Thoracic aorta (tissue), 2 donors: ENCODE results near the gene IER5L. TPM values are rescaled to one million over a fixed set of nuclear protein-coding genes. Genes with fewer than 3 reads are reported as not detected.

Experiments
- ATAC-seq: fragments of 150-250 bp; one replicate; pipeline ENCODE4 v1.8.0; 2017; ENCODE audit warnings: low read depth; ENCODE audit not compliant: insufficient number of reproducible peaks, low FRiP score
- DNase-seq: peaks from one replicate; pipeline ENCODE4 v3.0.0-alpha.2; 2020; ENCODE audit warnings: low spot score
- H3K27ac ChIP-seq, 2 donors: fragments of 200-600 bp; sonication (generic); 1 replicate in 1 of 2; 2 replicates in 1 of 2; pipeline ENCODE4 v1.5.1; 2016; ENCODE audit warnings: mild to moderate bottlenecking in 2 of 2, moderate library complexity in 2 of 2
- H3K27me3 ChIP-seq: fragments of 200-600 bp; sonication (generic); replicated peaks from 2 replicates; pipeline ENCODE4 v1.6.0; 2016; ENCODE audit warnings: mild to moderate bottlenecking; ENCODE audit not compliant: insufficient read depth
- H3K36me3 ChIP-seq: fragments of 200-600 bp; sonication (generic); one replicate; pipeline ENCODE4 v1.5.1; 2016
- H3K4me1 ChIP-seq, 2 donors: fragments of 200-600 bp; sonication (generic); 1 replicate in 1 of 2; 2 replicates in 1 of 2; pipeline versions ENCODE4 v1.5.1 to v1.6.0; 2016; ENCODE audit warnings: low read depth in 2 of 2, mild to moderate bottlenecking in 1 of 2; ENCODE audit not compliant: control insufficient read depth in 1 of 2
- H3K4me3 ChIP-seq: fragments of 200-600 bp; sonication (generic); 2 replicates; pipeline ENCODE4 v1.5.1; 2016; ENCODE audit warnings: mild to moderate bottlenecking
- H3K9me3 ChIP-seq: fragments of 200-600 bp; sonication (generic); 2 replicates; pipeline ENCODE4 v1.5.1; 2016
- total RNA-seq, 2 donors: library from RNA; depleted of rRNA; stranded (reverse); fragments of >200 nt; gene quantifications; one replicate each; pipeline versions ENCODE4 v1.1.0 to v1.2.3, GENCODE V29; 2016
- TF ChIP-seq, protein P1 (sequence below): fragments of 200-600 bp; sonication (generic); IDR thresholded peaks from one replicate; pipeline ENCODE4 v1.5.1; 2019; ENCODE audit warnings: antibody characterized with exemption

The IER5L gene
- total RNA-seq, 2 donors from 2014 or later: 65.4 to 81.2 TPM

DNA sequence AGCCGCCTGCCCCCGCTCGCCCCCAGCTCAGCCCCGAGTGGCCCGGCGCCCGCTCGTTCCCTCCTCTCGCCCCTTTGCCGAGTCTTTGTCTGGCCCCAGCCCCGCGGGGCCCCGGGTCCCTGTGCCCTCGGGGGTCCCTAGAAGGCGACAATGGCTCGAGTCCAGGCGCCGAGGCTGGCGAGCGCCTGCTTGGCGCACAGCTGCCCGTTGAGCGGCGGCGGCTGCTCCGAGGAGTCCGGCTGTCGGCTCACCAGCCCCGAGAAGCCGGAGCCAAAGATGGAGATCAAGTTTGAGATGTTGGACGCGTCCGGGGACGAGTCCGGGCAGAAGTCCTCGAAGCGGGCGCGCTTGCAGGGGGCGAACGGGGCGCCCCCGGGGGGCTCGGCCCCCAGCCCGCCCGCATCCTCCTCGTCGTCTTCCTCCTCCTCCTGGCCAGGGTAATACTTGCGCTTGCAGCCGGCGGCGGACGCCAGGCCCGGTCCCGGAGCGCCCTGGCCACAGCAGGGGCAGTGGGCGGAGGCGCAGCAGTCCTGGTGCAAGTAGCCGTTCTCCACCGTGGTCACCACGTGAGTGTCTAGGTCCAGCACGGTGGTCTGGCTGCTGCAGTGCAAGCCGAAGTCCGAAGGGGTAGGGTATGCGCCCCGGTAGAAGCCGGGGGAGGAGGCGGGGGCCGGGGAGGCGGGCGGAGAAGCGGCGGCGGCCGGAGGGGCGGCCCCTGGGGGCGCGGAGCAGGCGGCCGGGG, 1.2 kb downstream of the IER5L start:
- no peaks in the 10 kb centered on the region for H3K27me3 ChIP-seq
- no peaks in the 10 kb centered on the region for H3K9me3 ChIP-seq
- TF ChIP-seq, protein P1, sequence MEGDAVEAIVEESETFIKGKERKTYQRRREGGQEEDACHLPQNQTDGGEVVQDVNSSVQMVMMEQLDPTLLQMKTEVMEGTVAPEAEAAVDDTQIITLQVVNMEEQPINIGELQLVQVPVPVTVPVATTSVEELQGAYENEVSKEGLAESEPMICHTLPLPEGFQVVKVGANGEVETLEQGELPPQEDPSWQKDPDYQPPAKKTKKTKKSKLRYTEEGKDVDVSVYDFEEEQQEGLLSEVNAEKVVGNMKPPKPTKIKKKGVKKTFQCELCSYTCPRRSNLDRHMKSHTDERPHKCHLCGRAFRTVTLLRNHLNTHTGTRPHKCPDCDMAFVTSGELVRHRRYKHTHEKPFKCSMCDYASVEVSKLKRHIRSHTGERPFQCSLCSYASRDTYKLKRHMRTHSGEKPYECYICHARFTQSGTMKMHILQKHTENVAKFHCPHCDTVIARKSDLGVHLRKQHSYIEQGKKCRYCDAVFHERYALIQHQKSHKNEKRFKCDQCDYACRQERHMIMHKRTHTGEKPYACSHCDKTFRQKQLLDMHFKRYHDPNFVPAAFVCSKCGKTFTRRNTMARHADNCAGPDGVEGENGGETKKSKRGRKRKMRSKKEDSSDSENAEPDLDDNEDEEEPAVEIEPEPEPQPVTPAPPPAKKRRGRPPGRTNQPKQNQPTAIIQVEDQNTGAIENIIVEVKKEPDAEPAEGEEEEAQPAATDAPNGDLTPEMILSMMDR: no peak
- DNase-seq (no peak), ATAC-seq (no peak)
- peak overlapping the region; percentile 98 for H3K4me3 ChIP-seq
- H3K27ac ChIP-seq: peak overlapping the region; percentile 96 to 99
- H3K4me1 ChIP-seq: peaks cover 10 to 30% of the 10 kb centered on the region in 2 donors
- no peaks in the 10 kb centered on the region for H3K36me3 ChIP-seq

DNA sequence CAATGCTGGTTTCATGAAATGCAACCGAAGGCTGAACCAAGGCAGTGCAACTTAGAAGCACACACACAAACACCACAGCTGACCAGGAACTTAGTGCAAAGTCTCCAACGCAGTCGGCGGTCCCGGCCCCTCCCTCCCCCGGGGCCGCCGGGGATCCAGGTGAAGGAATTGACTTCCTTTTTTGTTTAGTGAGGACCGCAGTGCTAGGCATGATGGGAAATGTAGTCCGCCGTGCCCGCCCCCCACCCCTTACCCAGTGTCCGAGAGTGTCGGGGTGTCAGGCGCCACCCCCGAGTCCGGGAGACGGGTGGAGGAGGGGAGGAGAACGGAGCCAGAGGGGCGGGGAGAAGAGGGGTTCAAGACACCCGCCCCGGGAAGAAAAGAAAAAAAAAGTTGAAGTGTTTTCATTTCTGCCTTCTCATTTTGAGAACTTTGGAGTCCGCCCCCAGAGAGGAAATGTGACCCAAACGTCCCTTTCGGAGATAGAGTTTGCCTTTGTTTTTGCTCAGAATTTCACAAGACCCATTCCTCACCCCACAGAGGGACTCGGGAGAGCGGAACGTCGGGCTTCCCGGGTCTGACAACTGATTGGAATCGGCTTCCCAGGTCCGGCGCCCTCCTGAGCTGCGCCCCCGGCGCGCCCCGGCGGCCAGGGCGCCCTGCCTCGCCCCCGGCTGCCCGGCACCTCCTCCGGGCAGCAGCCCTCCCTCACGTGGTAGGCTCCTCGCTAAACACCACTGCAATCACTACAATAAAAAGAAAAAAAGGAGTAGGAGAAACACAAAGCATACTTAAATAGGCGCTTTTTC, 2.0 kb downstream of the IER5L start:
- peak overlapping the region; percentile 98 for H3K4me3 ChIP-seq

GRCh38 chr9:129175515-129175824, 2.6 kb downstream of the IER5L start:
- DNase-seq: no peak
- ATAC-seq: no peak
- Histone ChIP-seq H3K36me3 (no peaks in the 10 kb centered on the region), H3K9me3 (no peaks in the 10 kb centered on the region), H3K4me3 (peak overlapping the region; percentile 98), H3K4me1 (peaks cover 10 to 30% of the 10 kb centered on the region in 2 donors), H3K27me3 (no peaks in the 10 kb centered on the region), H3K27ac (peak overlapping the region; percentile 96 to 99)
- TF ChIP-seq, protein P1: no peak

More for the DNA sequence above, 2.0 kb downstream of the IER5L start:
- peak overlapping the region; percentile 96 to 99 for H3K27ac ChIP-seq
- H3K36me3 ChIP-seq: no peaks in the 10 kb centered on the region
- peak; percentile 14 for ATAC-seq
- peaks cover 10 to 30% of the 10 kb centered on the region in 2 donors for H3K4me1 ChIP-seq
- no peaks in the 10 kb centered on the region for H3K9me3 ChIP-seq
- no peak for DNase-seq
- H3K27me3 ChIP-seq: no peaks in the 10 kb centered on the region
- TF ChIP-seq, protein P1: no peak

DNA sequence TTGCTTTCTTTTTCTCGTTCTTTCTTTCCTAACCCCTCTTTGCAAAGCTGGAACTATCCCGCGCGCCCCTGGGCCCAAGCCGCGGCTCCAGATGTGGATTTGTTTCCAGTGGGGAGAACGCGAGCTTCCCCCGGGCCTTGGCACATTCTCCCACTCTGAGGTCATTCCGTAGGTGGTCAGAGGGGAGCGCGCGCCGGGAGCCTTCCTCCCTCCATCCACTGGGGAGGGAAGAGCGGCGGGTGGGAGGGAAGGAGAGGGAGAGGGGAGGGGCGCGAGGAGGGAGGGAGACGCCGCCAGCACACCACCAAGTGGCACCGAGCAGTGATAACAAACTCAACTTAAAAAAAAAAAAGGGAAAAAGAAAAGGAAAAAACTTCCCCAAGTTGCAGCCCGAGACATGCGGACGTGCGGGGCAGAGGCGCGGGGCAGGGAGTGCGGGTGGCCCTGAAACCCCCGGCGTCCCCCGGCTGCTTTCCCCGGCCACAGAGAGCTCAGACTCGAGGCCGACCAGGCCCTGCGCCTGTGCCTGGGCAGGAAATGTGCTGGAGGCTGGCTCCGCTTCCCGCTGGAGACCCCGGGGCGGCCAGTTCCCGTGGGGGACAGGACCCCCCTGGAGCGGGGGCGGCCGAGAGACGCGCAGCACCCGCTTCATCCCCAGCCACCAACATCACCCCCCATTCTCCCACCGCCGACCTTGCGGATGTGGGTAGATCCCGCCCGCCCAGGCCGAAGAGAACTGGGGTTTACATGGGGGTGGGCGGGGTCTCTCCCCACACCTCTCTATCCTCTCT, 3.1 kb downstream of the IER5L start:
- TF ChIP-seq, protein P1: no peak
- no peaks in the 10 kb centered on the region for H3K36me3 ChIP-seq
- peak; percentile 27 for ATAC-seq
- peak; percentile 60 for DNase-seq
- peak overlapping the region; percentile 96 to 99 for H3K27ac ChIP-seq
- no peaks in the 10 kb centered on the region for H3K27me3 ChIP-seq
- H3K4me1 ChIP-seq: peaks cover 10 to 33% of the 10 kb centered on the region in 2 donors
- H3K4me3 ChIP-seq: peak overlapping the region; percentile 98
- H3K9me3 ChIP-seq: no peaks in the 10 kb centered on the region
